K562 (cell line): Measurements from ENCODE around the gene SIGLEC9.

Source experiments
- CTCF ChIP-seq, 3 experiments: IDR thresholded peaks in 2 of 3; conservative IDR thresholded peaks in 1 of 3; 2 replicates each; pipeline ENCODE4 v1.5.1; 2011 to 2012; ENCODE audit warnings: low read length in 3 of 3, mild to moderate bottlenecking in 3 of 3, control low read depth in 2 of 3, improper control_type of control experiment in 1 of 3, inconsistent platforms in 1 of 3, low read depth in 1 of 3, mixed read lengths in 1 of 3, moderate library complexity in 1 of 3; ENCODE audit not compliant: insufficient read depth in 2 of 3
- EP300 ChIP-seq: IDR thresholded peaks from 2 replicates; pipeline ENCODE4 v1.6.1; 2012; ENCODE audit warnings: low read length, improper control_type of control experiment
- EZH2 ChIP-seq: IDR thresholded peaks from 2 replicates; pipeline ENCODE4 v1.6.1; 2012; ENCODE audit warnings: low read depth, mild to moderate bottlenecking, inconsistent platforms, low read length, borderline replicate concordance
- FOXJ3 ChIP-seq: sonication (generic); formaldehyde crosslinking; IDR thresholded peaks from 2 replicates; pipeline ENCODE4 v1.4.0; 2020; ENCODE audit warnings: mild to moderate bottlenecking, missing genetic modification reagents
- MBD2 ChIP-seq: sonication (generic); IDR thresholded peaks from 2 replicates; pipeline ENCODE4 v1.6.1; 2016; ENCODE audit warnings: low read depth, borderline replicate concordance
- MCM3 ChIP-seq: fragments of 450-650 bp; IDR thresholded peaks from 2 replicates; pipeline ENCODE4 v1.6.1; 2016
- MEF2A ChIP-seq: IDR thresholded peaks from 2 replicates; pipeline ENCODE4 v1.6.1; 2011; ENCODE audit warnings: low read depth, mild to moderate bottlenecking, low read length, moderate library complexity; ENCODE audit not compliant: control insufficient read depth
- MTA2 ChIP-seq: fragments of 450-650 bp; IDR thresholded peaks from 2 replicates; pipeline ENCODE4 v1.6.1; 2016; ENCODE audit warnings: low read depth
- POLR2A ChIP-seq: fragments of 450-650 bp; conservative IDR thresholded peaks from 2 replicates; pipeline ENCODE4 v1.6.1; 2016
- PTBP1 ChIP-seq: fragments of 200-400 bp; formaldehyde crosslinking; IDR thresholded peaks from 2 replicates; pipeline ENCODE4 v1.6.1; 2017; ENCODE audit warnings: low read depth, low read length
- STAT6 ChIP-seq: sonication (generic); formaldehyde crosslinking; IDR thresholded peaks from 2 replicates; pipeline ENCODE4 v1.8.1; 2023; ENCODE audit warnings: mild to moderate bottlenecking, missing genetic modification reagents
- U2AF1 ChIP-seq: fragments of 200-400 bp; formaldehyde crosslinking; optimal IDR thresholded peaks from 2 replicates; pipeline ENCODE3; 2017; ENCODE audit warnings: mild to moderate bottlenecking, low read depth, low read length, moderate library complexity
- USF2 ChIP-seq: sonication (generic); formaldehyde crosslinking; IDR thresholded peaks from 2 replicates; pipeline ENCODE4 v1.5.0; 2020; ENCODE audit warnings: missing genetic modification reagents

- TF ChIP-seq FOXJ3 (CRISPR knock-in tag) (no peak), STAT6 (CRISPR knock-in tag) (no peak), PTBP1 (no peak), EP300 (no peak), USF2 (no peak), EZH2 (no peak), CTCF (IDR thresholded peaks at IDR 0.05 in 2 of 3, conservative IDR thresholded peaks at IDR 0.05 in 1 of 3; ENCODE audit: insufficient read depth in 2 of 3, low read depth in 1 of 3, low read length in 3 of 3) (no peak), U2AF1 (no peak), MTA2 (no peak), POLR2A (no peak), MBD2 (no peak), MEF2A (no peak), MCM3 (no peak)
Measured at GRCh38 chr19:51093510-51094345, 31.0 kb upstream of the SIGLEC9 start.
